ENCODE results near the gene CLEC16A. TPM values are rescaled to one million over a fixed set of nuclear protein-coding genes. Genes with fewer than 3 reads are reported as not detected.

Gene CLEC16A
- total and polyA plus RNA-seq, 9 of the 15 experiments (the other 6 are each of a cell fraction or from before 2014, with no cell fraction given) = 1.00 to 22.3 (median 10.0) TPM

GRCh38 chr16:11200592-11200991 is 256.2 kb downstream of the CLEC16A start (continued):
- no peak for TF ChIP-seq ZNF318 (IDR thresholded peaks at IDR 0.05; ENCODE audit: borderline replicate concordance in 1 of 2, low read depth in 1 of 2)
- TF ChIP-seq SNIP1 (IDR thresholded peaks at IDR 0.05; ENCODE audit: low read depth) = no peak

Data from K562 (cell line).